H1 (cell line): ENCODE measurements around the gene ADCY2. TPM values are rescaled to one million over a fixed set of nuclear protein-coding genes. Genes with fewer than 3 reads are reported as not detected.

Experiments used
- CTCF ChIA-PET: fragments of 300-600 bp; sonication (Branson Sonifier 250); formaldehyde crosslinking; loops from one replicate; lab custom pipeline; 2021; ENCODE audit not compliant: partially characterized antibody; lab: Charles Lee
- POLR2A ChIA-PET: fragments of 300-600 bp; sonication (Branson Sonifier 250); formaldehyde crosslinking; loops from one replicate; lab custom pipeline; 2021; ENCODE audit warnings: inconsistent platforms; ENCODE audit not compliant: partially characterized antibody; lab: Charles Lee
- DNase-seq, 2 experiments: peaks; one replicate each; pipeline versions ENCODE4 v3.0.0 to v3.0.0-alpha.2; 2010 to 2022; ENCODE audit warnings: low spot score in 2 of 2, low read depth in 1 of 2, mixed read lengths in 1 of 2
- FAIRE-seq: peaks from 2 replicates; lab custom pipeline; 2011; peaks lifted over from hg19 to GRCh38; lab: Jason Lieb, UNC
- H2AFZ ChIP-seq: 2 replicates; pipeline ENCODE4 v1.8.1; 2012; ENCODE audit warnings: low read length, inconsistent platforms
- H2AK5ac ChIP-seq: 2 replicates; pipeline ENCODE4 v1.6.1; 2013; ENCODE audit warnings: low read depth, low read length
- H2BK120ac ChIP-seq: replicated peaks from 2 replicates; pipeline ENCODE3; 2013; ENCODE audit warnings: low read depth, low read length, inconsistent platforms
- H2BK12ac ChIP-seq: 2 replicates; pipeline ENCODE4 v1.6.1; 2013; ENCODE audit warnings: low read depth, low read length
- H2BK15ac ChIP-seq: 2 replicates; pipeline ENCODE4 v1.6.1; 2013; ENCODE audit warnings: low read length
- H2BK20ac ChIP-seq: 2 replicates; pipeline ENCODE4 v1.6.1; 2013; ENCODE audit warnings: low read length
- H2BK5ac ChIP-seq: 2 replicates; pipeline ENCODE4 v1.6.1; 2013; ENCODE audit warnings: low read depth, low read length
- H3K14ac ChIP-seq: 2 replicates; pipeline ENCODE4 v1.6.1; 2013; ENCODE audit warnings: inconsistent platforms; ENCODE audit not compliant: insufficient read length
- H3K18ac ChIP-seq: 2 replicates; pipeline ENCODE4 v1.6.1; 2013; ENCODE audit warnings: low read length; ENCODE audit errors: extremely low read depth
- H3K23ac ChIP-seq: 2 replicates; pipeline ENCODE4 v1.6.1; 2013; ENCODE audit warnings: inconsistent platforms; ENCODE audit not compliant: insufficient read length
- H3K23me2 ChIP-seq: 2 replicates; pipeline ENCODE4 v1.6.1; 2013; ENCODE audit warnings: low read depth, low read length
- H3K27ac ChIP-seq: 2 replicates; pipeline ENCODE4 v1.6.1; 2011; ENCODE audit warnings: low read depth, low read length, inconsistent platforms
- H3K27me3 ChIP-seq, 4 experiments: replicated peaks in 1 of 4; 1 replicate in 1 of 4; 2 replicates in 3 of 4; pipeline versions ENCODE4 v1.6.1 to v1.8.1; 2011 to 2013; ENCODE audit warnings: low read length in 3 of 4, mild to moderate bottlenecking in 3 of 4, inconsistent platforms in 2 of 4, mixed read lengths in 2 of 4, moderate library complexity in 1 of 4; ENCODE audit not compliant: control insufficient read depth in 3 of 4, insufficient read depth in 3 of 4; ENCODE audit errors: extremely low read depth in 1 of 4
- H3K36me3 ChIP-seq, 4 experiments: 2 replicates each; pipeline versions ENCODE4 v1.6.1 to v1.8.1; 2011 to 2013; ENCODE audit warnings: mild to moderate bottlenecking in 4 of 4, low read length in 3 of 4, moderate library complexity in 2 of 4, control low read depth in 1 of 4, inconsistent platforms in 1 of 4; ENCODE audit not compliant: insufficient read depth in 4 of 4, control insufficient read depth in 2 of 4
- H3K4ac ChIP-seq: replicated peaks from 2 replicates; pipeline ENCODE3; 2013; ENCODE audit warnings: low read length, low read depth, mixed read lengths, inconsistent platforms; ENCODE audit not compliant: insufficient read length
- H3K4me1 ChIP-seq, 4 experiments: replicated peaks in 1 of 4; 1 replicate in 1 of 4; 2 replicates in 3 of 4; pipeline versions ENCODE4 v1.6.1 to v1.8.1; 2011 to 2013; ENCODE audit warnings: low read length in 3 of 4, inconsistent platforms in 2 of 4, mixed read lengths in 1 of 4; ENCODE audit not compliant: insufficient read depth in 4 of 4, control insufficient read depth in 3 of 4
- H3K4me2 ChIP-seq, 2 experiments: 2 replicates each; pipeline versions ENCODE4 v1.6.1 to v1.8.1; 2011 to 2013; ENCODE audit warnings: low read depth in 2 of 2, low read length in 2 of 2, control low read depth in 1 of 2, inconsistent platforms in 1 of 2, mild to moderate bottlenecking in 1 of 2; ENCODE audit not compliant: insufficient read depth in 1 of 2
- H3K4me3 ChIP-seq, 4 experiments: fragments of 200-600, 300-600 bp in 1 of 4; sonication (generic), shearing (Covaris generic), sonication (Bioruptor Twin) in 1 of 4; 2 replicates each; pipeline versions ENCODE4 v1.5.1 to v1.8.1; 2011 to 2016; ENCODE audit warnings: low read length in 4 of 4, low read depth in 3 of 4, control low read depth in 2 of 4, inconsistent platforms in 2 of 4, mild to moderate bottlenecking in 2 of 4, mixed read lengths in 1 of 4, moderate library complexity in 1 of 4; ENCODE audit not compliant: insufficient read depth in 2 of 4; ENCODE audit errors: extremely low read depth in 1 of 4
- H3K56ac ChIP-seq: replicated peaks from 2 replicates; pipeline ENCODE3; 2013; ENCODE audit warnings: low read depth, mild to moderate bottlenecking, mixed read lengths, low read length, inconsistent platforms; ENCODE audit not compliant: insufficient read length
- H3K79me1 ChIP-seq: 2 replicates; pipeline ENCODE4 v1.6.1; 2013; ENCODE audit warnings: low read depth, low read length, control low read depth
- H3K79me2 ChIP-seq, 2 experiments: 2 replicates each; pipeline versions ENCODE4 v1.6.1 to v1.8.1; 2012 to 2013; ENCODE audit warnings: low read length in 2 of 2, mild to moderate bottlenecking in 2 of 2, inconsistent platforms in 1 of 2; ENCODE audit not compliant: insufficient read depth in 2 of 2, control insufficient read depth in 1 of 2
- H3K9ac ChIP-seq, 4 experiments: replicated peaks in 1 of 4; 1 replicate in 1 of 4; 2 replicates in 3 of 4; pipeline versions ENCODE4 v1.6.1 to v1.8.1; 2011 to 2013; ENCODE audit warnings: low read depth in 3 of 4, low read length in 3 of 4, control low read depth in 2 of 4, mild to moderate bottlenecking in 2 of 4, moderate library complexity in 2 of 4, inconsistent platforms in 1 of 4; ENCODE audit errors: extremely low read depth in 1 of 4
- H3K9me3 ChIP-seq, 2 experiments: 2 replicates each; pipeline versions ENCODE4 v1.6.1 to v1.8.1; 2012 to 2013; ENCODE audit warnings: mild to moderate bottlenecking in 2 of 2, moderate library complexity in 2 of 2, control low read depth in 1 of 2, inconsistent platforms in 1 of 2, low read depth in 1 of 2, low read length in 1 of 2, mixed read lengths in 1 of 2; ENCODE audit not compliant: insufficient read depth in 2 of 2
- H4K20me1 ChIP-seq, 2 experiments: replicated peaks in 1 of 2; 2 replicates each; pipeline versions ENCODE3 to v1.8.1; 2011 to 2013; ENCODE audit warnings: inconsistent platforms in 2 of 2, low read length in 2 of 2, mild to moderate bottlenecking in 1 of 2; ENCODE audit not compliant: insufficient read depth in 2 of 2, control insufficient read depth in 1 of 2
- H4K5ac ChIP-seq: 2 replicates; pipeline ENCODE4 v1.6.1; 2013; ENCODE audit warnings: low read length, low read depth, mixed read lengths, inconsistent platforms; ENCODE audit not compliant: insufficient read length
- H4K8ac ChIP-seq: 2 replicates; pipeline ENCODE4 v1.8.0; 2013; ENCODE audit warnings: mild to moderate bottlenecking, moderate library complexity, low read length, inconsistent platforms; ENCODE audit not compliant: insufficient read depth; ENCODE audit errors: extremely low read depth
- H4K91ac ChIP-seq: replicated peaks from 2 replicates; pipeline ENCODE3; 2013; ENCODE audit warnings: low read length, mixed read lengths, inconsistent platforms; ENCODE audit not compliant: insufficient read length
- RAD21 ChIP-seq, 2 experiments: IDR thresholded peaks in 1 of 2; conservative IDR thresholded peaks in 1 of 2; 2 replicates each; pipeline ENCODE4 v1.6.1; 2011; ENCODE audit warnings: low read depth in 2 of 2, low read length in 2 of 2, improper control_type of control experiment in 1 of 2, inconsistent platforms in 1 of 2, mild to moderate bottlenecking in 1 of 2, moderate library complexity in 1 of 2
- SIX5 ChIP-seq: IDR thresholded peaks from 2 replicates; pipeline ENCODE4 v1.6.1; 2011; ENCODE audit warnings: mild to moderate bottlenecking, low read depth, low read length
- SUZ12 ChIP-seq: fragments of 200-600 bp; sonication (generic); IDR thresholded peaks from 2 replicates; pipeline ENCODE4 v1.6.1; 2012; ENCODE audit warnings: mild to moderate bottlenecking, inconsistent platforms, low read length, moderate library complexity, mixed read lengths
- WGBS, 2 experiments: shearing (Covaris generic) in 1 of 2; methylation state at CpG; one replicate each; pipeline versions ENCODE4 v1.1.6 to v1.1.7; 2013 to 2015; ENCODE audit warnings: low lambda C conversion rate in 2 of 2, mixed read lengths in 2 of 2, inconsistent platforms in 1 of 2, low coverage in 1 of 2, missing lambda C conversion rate in 1 of 2; ENCODE audit not compliant: insufficient replicate concordance in 2 of 2, insufficient coverage in 1 of 2, insufficient read length in 1 of 2; ENCODE audit errors: extremely low coverage in 1 of 2, missing lambda C conversion rate in 1 of 2; 5-methylcytosine and 5-hydroxymethylcytosine counted together
- polyA plus RNA-seq, 7 experiments: library from polyadenylated mRNA; depleted of rRNA in 3 of 7; stranded (reverse) in 5 of 7; unstranded in 2 of 7; fragments of >200 nt in 5 of 7; fragments of 200-250 nt in 2 of 7; gene quantifications; 1 replicate in 5 of 7; 2 replicates in 1 of 7; 4 replicates in 1 of 7; pipeline versions ENCODE4 v1.2.1 to v1.2.3, GENCODE V29; 2011 to 2013; ENCODE audit warnings: missing spikeins in 2 of 7, mixed read lengths in 2 of 7
- total RNA-seq: library from RNA; stranded (reverse); fragmentation: NEBNext Ultra II Directional; extraction: Animal tissue kit (Norgen Biotek cat#: 25700); gene quantifications from 2 replicates; pipeline ENCODE4 v1.2.1, GENCODE V29; 2021

The ADCY2 gene
- total and polyA plus RNA-seq, 2 of the 8 experiments (the other 6 are each of a cell fraction or from before 2014, with no cell fraction given) = 35.8 to 122 TPM

GRCh38 chr5:7749626-7750025, 353.7 kb downstream of the ADCY2 start:
- ChIA-PET CTCF (interaction anchor here (0.6 to 9.2 kb wide), 5 partner anchors 67 to 929 kb away, joined by 3 to 61 read pairs (median 3); no protein-coding TSS in a partner anchor), POLR2A (no interaction called here)
- H3K79me2 ChIP-seq = no peaks in the 10 kb centered on the region
- no peak overlapping the region for H2BK120ac ChIP-seq
- no peak overlapping the region for H4K91ac ChIP-seq
- H3K18ac ChIP-seq = no peak overlapping the region
- H3K9me3 ChIP-seq = no peaks in the 10 kb centered on the region
- H3K56ac ChIP-seq = no peak overlapping the region
- no peak overlapping the region for H4K5ac ChIP-seq
- 90% methylated on average over 7 of the region's 7 CpGs; no CpG with 5 or more reads in 1 of the 2 experiments for WGBS, 2 experiments
- no peak overlapping the region for H3K4me3 ChIP-seq
- no peak overlapping the region for H2AK5ac ChIP-seq
- H2BK12ac ChIP-seq = no peak overlapping the region
- no peaks in the 10 kb centered on the region for H3K23me2 ChIP-seq
- H2BK20ac ChIP-seq = no peak overlapping the region
- no peak overlapping the region for H4K8ac ChIP-seq
- H3K9ac ChIP-seq = no peak overlapping the region
- no peak for FAIRE-seq
- no peak overlapping the region for H3K4ac ChIP-seq
- no peak for DNase-seq
- TF ChIP-seq RAD21 (IDR thresholded peaks at IDR 0.05 in 1 of 2, conservative IDR thresholded peaks at IDR 0.05 in 1 of 2; ENCODE audit: low read depth in 2 of 2, low read length in 2 of 2) = no peak
- no peak for TF ChIP-seq SUZ12
- no peak for TF ChIP-seq SIX5
- H3K27ac ChIP-seq = no peak overlapping the region
- no peaks in the 10 kb centered on the region for H3K27me3 ChIP-seq
- H2BK15ac ChIP-seq = no peak overlapping the region
- H3K4me1 ChIP-seq = peaks cover 0 to 2% (median under 1%) of the 10 kb centered on the region in 4 experiments; a peak in 1 of 7 replicates
- no peak overlapping the region for H2BK5ac ChIP-seq
- H4K20me1 ChIP-seq = peaks cover 0 to 2% of the 10 kb centered on the region in 2 experiments
- H2AFZ ChIP-seq = no peak overlapping the region
- no peak overlapping the region for H3K4me2 ChIP-seq
- H3K36me3 ChIP-seq = peaks cover 0 to 3% (median 0%) of the 10 kb centered on the region in 4 experiments; a peak in 2 of 8 replicates
- H3K79me1 ChIP-seq = no peaks in the 10 kb centered on the region
- no peak overlapping the region for H3K23ac ChIP-seq
- H3K14ac ChIP-seq = no peak overlapping the region
